Measurements from ENCODE around the gene SYNGR3.

Gene SYNGR3

GRCh38 chr16:1981398-1981836 is 8.4 kb upstream of the SYNGR3 start, which contains the start of gene NOXO1:
NOXO1 (minus strand) TSS chr16:1981469; CDS start chr16:1981179, 290 bp downstream.
- Histone ChIP-seq H3K4me3 (ENCODE audit: low read length) (no peak within 1 kb of the TSS), H3K4me1 (ENCODE audit: low read length) (peaks cover 10% of the 10 kb centered on the region), H3K27me3 (ENCODE audit: low read depth, low read length) (no peaks in the 10 kb centered on the region), H3K9ac (ENCODE audit: low read length) (no peak within 1 kb of the TSS), H3K27ac (ENCODE audit: low read length) (no peak within 1 kb of the TSS), H2AFZ (ENCODE audit: low read depth, low read length) (no peak within 1 kb of the TSS), H3K79me2 (ENCODE audit: low read length) (peaks cover 12% of the 10 kb centered on the region), H3K4me2 (ENCODE audit: low read length) (no peak within 1 kb of the TSS), H3K9me3 (ENCODE audit: insufficient read depth, low read length) (no peaks in the 10 kb centered on the region), H3K36me3 (replicated peaks; ENCODE audit: low read depth, low read length) (peaks cover 17% of the 10 kb centered on the region), H4K20me1 (ENCODE audit: insufficient read depth, low read length) (no peaks in the 10 kb centered on the region)
- no peak for TF ChIP-seq CTCF (IDR thresholded peaks at IDR 0.05; ENCODE audit: low read depth, low read length)

DNA sequence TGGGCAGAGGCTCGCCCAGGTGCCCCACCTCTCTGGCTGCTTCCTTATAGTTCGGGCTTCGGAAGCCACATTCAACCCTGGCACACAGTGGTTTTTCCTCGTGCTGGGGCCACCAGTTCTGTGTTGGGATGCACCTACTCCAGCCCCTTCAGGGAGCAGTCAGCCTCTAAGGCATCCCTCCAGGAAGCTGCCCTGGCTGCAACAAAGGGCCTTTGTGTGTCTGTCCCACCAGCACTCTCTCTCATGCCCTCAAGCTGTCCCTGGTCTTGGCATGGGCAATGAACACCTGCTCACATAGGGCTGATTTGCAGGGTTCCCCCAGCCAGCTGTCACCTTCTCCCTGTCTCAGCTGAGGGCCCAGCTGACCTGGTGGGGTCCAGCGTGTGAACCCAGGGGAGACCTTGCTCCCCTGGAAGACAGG is 7.7 kb upstream of the SYNGR3 start:
- Histone ChIP-seq H3K9me3 (ENCODE audit: insufficient read depth, low read length) (no peaks in the 10 kb centered on the region), H4K20me1 (ENCODE audit: insufficient read depth, low read length) (no peaks in the 10 kb centered on the region), H3K27ac (ENCODE audit: low read length) (no peak overlapping the region), H2AFZ (ENCODE audit: low read depth, low read length) (no peak overlapping the region), H3K4me3 (ENCODE audit: low read length) (no peak overlapping the region), H3K79me2 (ENCODE audit: low read length) (peaks cover 12% of the 10 kb centered on the region), H3K36me3 (replicated peaks; ENCODE audit: low read depth, low read length) (peaks cover 19% of the 10 kb centered on the region), H3K9ac (ENCODE audit: low read length) (no peak overlapping the region), H3K4me1 (ENCODE audit: low read length) (peaks cover 10% of the 10 kb centered on the region), H3K27me3 (ENCODE audit: low read depth, low read length) (no peaks in the 10 kb centered on the region), H3K4me2 (ENCODE audit: low read length) (no peak overlapping the region)
- TF ChIP-seq CTCF (IDR thresholded peaks at IDR 0.05; ENCODE audit: low read depth, low read length) (no peak), EZH2phosphoT487 (IDR thresholded peaks at IDR 0.05; ENCODE audit: low read depth) (no peak)

DNA sequence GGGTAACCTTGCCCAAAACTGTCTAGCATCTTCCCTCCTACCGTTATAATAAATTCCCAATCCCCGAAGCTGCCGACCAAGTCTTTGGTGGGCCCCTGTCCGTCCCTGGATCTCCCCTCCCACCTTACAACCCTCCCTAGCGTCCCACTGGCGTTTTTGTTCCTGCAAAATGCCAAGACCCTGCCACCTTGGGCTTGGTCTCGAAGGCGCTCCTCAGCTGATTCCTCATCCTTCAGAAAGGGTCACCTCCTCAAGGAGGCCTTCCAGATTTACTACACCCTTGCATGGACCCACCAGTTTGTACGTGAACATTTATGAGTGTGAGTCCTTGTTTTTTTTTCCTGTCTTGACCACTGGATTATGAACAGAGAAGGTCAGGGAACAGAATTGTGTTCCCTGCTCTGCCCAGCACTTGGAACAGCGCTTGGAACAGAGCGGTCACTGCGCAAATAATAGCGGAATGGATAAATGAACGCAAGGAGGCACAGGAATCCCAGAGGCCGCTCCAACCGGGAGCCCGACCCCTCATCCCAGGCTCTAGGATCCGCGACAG is 6.7 kb upstream of the SYNGR3 start:
- Histone ChIP-seq H3K9me3 (ENCODE audit: insufficient read depth, low read length) (no peaks in the 10 kb centered on the region), H3K27me3 (ENCODE audit: low read depth, low read length) (no peaks in the 10 kb centered on the region), H2AFZ (ENCODE audit: low read depth, low read length) (no peak overlapping the region), H3K36me3 (replicated peaks; ENCODE audit: low read depth, low read length) (peaks cover 19% of the 10 kb centered on the region), H3K27ac (ENCODE audit: low read length) (no peak overlapping the region), H3K4me3 (ENCODE audit: low read length) (peak overlapping the region; percentile 95; the same call in 1 of the 2 replicates), H3K4me1 (ENCODE audit: low read length) (peaks cover 10% of the 10 kb centered on the region), H4K20me1 (ENCODE audit: insufficient read depth, low read length) (no peaks in the 10 kb centered on the region), H3K9ac (ENCODE audit: low read length) (no peak overlapping the region), H3K4me2 (ENCODE audit: low read length) (no peak overlapping the region), H3K79me2 (ENCODE audit: low read length) (peaks cover 12% of the 10 kb centered on the region)
- no peak for TF ChIP-seq CTCF (IDR thresholded peaks at IDR 0.05; ENCODE audit: low read depth, low read length)
- TF ChIP-seq EZH2phosphoT487 (IDR thresholded peaks at IDR 0.05; ENCODE audit: low read depth), result no peak

DNA sequence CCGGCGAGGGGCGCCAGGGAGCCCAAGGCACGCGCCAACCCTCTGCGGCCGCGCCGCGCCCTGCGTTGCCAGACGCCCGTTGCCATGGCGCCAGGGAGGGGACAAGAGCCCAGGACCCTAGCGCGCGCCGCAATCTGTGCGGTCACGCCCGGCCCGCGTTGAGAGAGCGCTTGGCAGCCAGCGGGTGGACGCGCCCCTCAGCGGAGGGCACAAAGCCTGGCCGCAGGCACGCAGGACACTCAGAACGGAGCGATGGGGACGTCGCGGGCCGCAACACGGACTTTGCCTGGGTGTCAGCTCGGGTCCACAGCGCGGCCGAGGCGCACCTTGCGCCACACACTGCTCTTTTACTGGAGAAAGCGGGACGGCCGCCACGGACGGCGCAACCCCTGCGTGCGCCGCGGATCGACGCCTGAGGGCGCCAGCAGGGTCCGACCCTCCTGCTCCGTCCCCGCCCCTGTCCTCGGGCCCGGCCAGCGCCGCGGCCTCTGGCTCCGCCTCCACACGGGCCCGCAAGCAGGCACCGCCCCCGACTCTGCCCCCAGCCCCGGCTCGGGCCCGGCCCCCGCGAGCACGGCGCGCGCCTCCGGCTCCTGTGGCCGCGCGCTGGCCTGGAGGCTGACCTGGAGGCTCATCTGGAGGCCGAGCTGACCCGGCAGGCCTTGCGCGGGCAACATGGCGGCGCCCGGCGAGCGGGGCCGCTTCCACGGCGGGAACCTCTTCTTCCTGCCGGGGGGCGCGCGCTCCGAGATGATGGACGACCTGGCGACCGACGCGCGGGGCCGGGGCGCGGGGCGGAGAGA is 6.0 kb upstream of the SYNGR3 start, which contains the start of gene GFER:
Gene GFER (plus strand): TSS at position 650 of the 803 bp plus-strand sequence. CDS start 26 bp downstream, at position 676.
- H3K4me2 ChIP-seq (ENCODE audit: low read length), result peak within 1 kb of the TSS; percentile 98
- H4K20me1 ChIP-seq (ENCODE audit: insufficient read depth, low read length), result no peaks in the 10 kb centered on the region
- peak within 1 kb of the TSS; percentile 88 for H3K9ac ChIP-seq (ENCODE audit: low read length)
- peaks cover 16% of the 10 kb centered on the region for H3K36me3 ChIP-seq (replicated peaks; ENCODE audit: low read depth, low read length)
- no peak within 1 kb of the TSS for H3K27ac ChIP-seq (ENCODE audit: low read length)
- peaks cover 12% of the 10 kb centered on the region for H3K79me2 ChIP-seq (ENCODE audit: low read length)
- H3K4me3 ChIP-seq (ENCODE audit: low read length), result peak within 1 kb of the TSS; percentile 95
- H2AFZ ChIP-seq (ENCODE audit: low read depth, low read length), result peak within 1 kb of the TSS; percentile 55; the same call in 1 of the 2 replicates
- no peaks in the 10 kb centered on the region for H3K27me3 ChIP-seq (ENCODE audit: low read depth, low read length)
- TF ChIP-seq EZH2phosphoT487 (IDR thresholded peaks at IDR 0.05; ENCODE audit: low read depth), result no peak
- no peak for TF ChIP-seq CTCF (IDR thresholded peaks at IDR 0.05; ENCODE audit: low read depth, low read length)
- no peaks in the 10 kb centered on the region for H3K9me3 ChIP-seq (ENCODE audit: insufficient read depth, low read length)
- H3K4me1 ChIP-seq (ENCODE audit: low read length), result peaks cover 10% of the 10 kb centered on the region
